Lower leg skin (tissue), 3 donors: ENCODE results near the gene GAS2L2.

Experiments used
- POLR2A ChIP-seq, 2 donors: fragments of 450-650 bp; IDR thresholded peaks; one replicate each; pipeline ENCODE4 v1.6.1; 2016 to 2017; ENCODE audit warnings: antibody characterized with exemption in 2 of 2, mild to moderate bottlenecking in 1 of 2, moderate library complexity in 1 of 2
- TF ChIP-seq, protein P1 (sequence below), 3 donors: fragments of 450-650 bp; IDR thresholded peaks; one replicate each; pipeline ENCODE4 v1.5.1; 2016; ENCODE audit warnings: antibody characterized with exemption in 3 of 3, mild to moderate bottlenecking in 3 of 3, moderate library complexity in 2 of 3

DNA sequence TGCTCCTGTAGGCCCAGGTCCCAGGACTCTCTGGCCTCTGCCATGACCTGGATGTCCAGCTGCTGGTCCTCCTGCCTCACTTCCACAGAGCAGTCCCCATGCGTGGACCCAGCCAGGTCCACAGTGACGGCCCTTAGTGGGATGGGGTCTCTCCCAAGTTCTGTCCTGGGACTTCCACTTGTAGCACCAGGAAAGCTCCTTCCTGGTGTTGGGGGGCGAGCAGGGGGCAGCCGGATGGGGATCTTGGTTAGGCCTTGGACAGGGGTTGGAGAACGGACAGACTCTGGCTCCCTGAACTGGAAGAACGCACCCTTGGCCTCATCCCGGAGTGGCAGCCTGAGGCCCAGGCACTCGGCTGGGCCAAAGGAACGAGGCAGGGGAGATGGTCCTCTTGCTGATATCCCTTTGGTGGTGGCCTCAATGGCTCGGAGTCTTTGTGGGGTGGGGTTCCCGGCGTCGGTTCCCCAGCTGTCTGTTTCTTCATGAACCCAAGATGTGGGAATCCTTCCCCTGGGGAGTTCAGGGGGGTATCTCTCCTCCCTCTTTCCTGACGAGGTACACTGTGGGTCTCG is 7.2 kb downstream of the GAS2L2 start:
- no peak for TF ChIP-seq POLR2A (IDR thresholded peaks at IDR 0.05)
- TF ChIP-seq, protein P1, sequence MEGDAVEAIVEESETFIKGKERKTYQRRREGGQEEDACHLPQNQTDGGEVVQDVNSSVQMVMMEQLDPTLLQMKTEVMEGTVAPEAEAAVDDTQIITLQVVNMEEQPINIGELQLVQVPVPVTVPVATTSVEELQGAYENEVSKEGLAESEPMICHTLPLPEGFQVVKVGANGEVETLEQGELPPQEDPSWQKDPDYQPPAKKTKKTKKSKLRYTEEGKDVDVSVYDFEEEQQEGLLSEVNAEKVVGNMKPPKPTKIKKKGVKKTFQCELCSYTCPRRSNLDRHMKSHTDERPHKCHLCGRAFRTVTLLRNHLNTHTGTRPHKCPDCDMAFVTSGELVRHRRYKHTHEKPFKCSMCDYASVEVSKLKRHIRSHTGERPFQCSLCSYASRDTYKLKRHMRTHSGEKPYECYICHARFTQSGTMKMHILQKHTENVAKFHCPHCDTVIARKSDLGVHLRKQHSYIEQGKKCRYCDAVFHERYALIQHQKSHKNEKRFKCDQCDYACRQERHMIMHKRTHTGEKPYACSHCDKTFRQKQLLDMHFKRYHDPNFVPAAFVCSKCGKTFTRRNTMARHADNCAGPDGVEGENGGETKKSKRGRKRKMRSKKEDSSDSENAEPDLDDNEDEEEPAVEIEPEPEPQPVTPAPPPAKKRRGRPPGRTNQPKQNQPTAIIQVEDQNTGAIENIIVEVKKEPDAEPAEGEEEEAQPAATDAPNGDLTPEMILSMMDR (IDR thresholded peaks at IDR 0.05) = no peak
